ENCODE data around the gene ALDH1A3. TPM values are rescaled to one million over a fixed set of nuclear protein-coding genes. Genes with fewer than 3 reads are reported as not detected.

The ALDH1A3 gene
- total RNA-seq, 1 experiment from 2014 or later: 5,398 TPM

- intact Hi-C loops (cut with micrococcal nuclease): no loop called here
- POLR2A ChIA-PET (ENCODE audit: unreplicated experiment): no interaction called here
- no TSS peak for BruUV-seq (replicated peaks)
- H3K27me3 ChIP-seq (ENCODE audit: low read length): no peaks in the 10 kb centered on the region
- H3K27ac ChIP-seq (ENCODE audit: low read length): no peak overlapping the region
- no peaks in the 10 kb centered on the region for H3K79me2 ChIP-seq (ENCODE audit: low read length)
- no peaks in the 10 kb centered on the region for H3K36me3 ChIP-seq (ENCODE audit: low read depth, low read length)
- CTCF ChIA-PET: no interaction called here
- H2AFZ ChIP-seq (ENCODE audit: low read length): no peak overlapping the region
- H4K20me1 ChIP-seq (ENCODE audit: low read length): no peaks in the 10 kb centered on the region
- H3K9me2 ChIP-seq (replicated peaks; ENCODE audit: low read length): no peaks in the 10 kb centered on the region
- no peak overlapping the region for H3K4me2 ChIP-seq (ENCODE audit: low read length)
- no peak for DNase-seq
- no peaks in the 10 kb centered on the region for H3K9me3 ChIP-seq (ENCODE audit: low read length)
- H3K4me1 ChIP-seq (ENCODE audit: insufficient read depth, low read length): no peaks in the 10 kb centered on the region
- no peak overlapping the region for H3K4me3 ChIP-seq (ENCODE audit: low read length)
- TF ChIP-seq EZH2phosphoT487 (IDR thresholded peaks at IDR 0.05; ENCODE audit: borderline replicate concordance, low read length) (no peak), EZH2 (IDR thresholded peaks at IDR 0.05; ENCODE audit: low read length, unreplicated experiment) (no peak)
- TF ChIP-seq, protein P1, sequence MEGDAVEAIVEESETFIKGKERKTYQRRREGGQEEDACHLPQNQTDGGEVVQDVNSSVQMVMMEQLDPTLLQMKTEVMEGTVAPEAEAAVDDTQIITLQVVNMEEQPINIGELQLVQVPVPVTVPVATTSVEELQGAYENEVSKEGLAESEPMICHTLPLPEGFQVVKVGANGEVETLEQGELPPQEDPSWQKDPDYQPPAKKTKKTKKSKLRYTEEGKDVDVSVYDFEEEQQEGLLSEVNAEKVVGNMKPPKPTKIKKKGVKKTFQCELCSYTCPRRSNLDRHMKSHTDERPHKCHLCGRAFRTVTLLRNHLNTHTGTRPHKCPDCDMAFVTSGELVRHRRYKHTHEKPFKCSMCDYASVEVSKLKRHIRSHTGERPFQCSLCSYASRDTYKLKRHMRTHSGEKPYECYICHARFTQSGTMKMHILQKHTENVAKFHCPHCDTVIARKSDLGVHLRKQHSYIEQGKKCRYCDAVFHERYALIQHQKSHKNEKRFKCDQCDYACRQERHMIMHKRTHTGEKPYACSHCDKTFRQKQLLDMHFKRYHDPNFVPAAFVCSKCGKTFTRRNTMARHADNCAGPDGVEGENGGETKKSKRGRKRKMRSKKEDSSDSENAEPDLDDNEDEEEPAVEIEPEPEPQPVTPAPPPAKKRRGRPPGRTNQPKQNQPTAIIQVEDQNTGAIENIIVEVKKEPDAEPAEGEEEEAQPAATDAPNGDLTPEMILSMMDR (conservative IDR thresholded peaks at IDR 0.05; ENCODE audit: low read depth, low read length): no peak
- H3K9ac ChIP-seq (ENCODE audit: low read length): no peak overlapping the region
- H3F3A ChIP-seq (ENCODE audit: low read length, unreplicated experiment): no peaks in the 10 kb centered on the region
- ATAC-seq: no peak
Observed at GRCh38 chr15:100834731-100835130, 44.9 kb upstream of the ALDH1A3 start.

GRCh38 chr15:100835636-100836035, 44.0 kb upstream of the ALDH1A3 start:
- H3F3A ChIP-seq (ENCODE audit: low read length, unreplicated experiment): no peaks in the 10 kb centered on the region
- H3K4me2 ChIP-seq (ENCODE audit: low read length): no peak overlapping the region
- no peaks in the 10 kb centered on the region for H3K27me3 ChIP-seq (ENCODE audit: low read length)
- intact Hi-C loops (cut with micrococcal nuclease): no loop called here
- no peaks in the 10 kb centered on the region for H4K20me1 ChIP-seq (ENCODE audit: low read length)
- H3K9ac ChIP-seq (ENCODE audit: low read length): no peak overlapping the region
- no peaks in the 10 kb centered on the region for H3K36me3 ChIP-seq (ENCODE audit: low read depth, low read length)
- ATAC-seq: no peak
- no peaks in the 10 kb centered on the region for H3K4me1 ChIP-seq (ENCODE audit: insufficient read depth, low read length)
- no peaks in the 10 kb centered on the region for H3K79me2 ChIP-seq (ENCODE audit: low read length)
- CTCF ChIA-PET: no interaction called here
- no peak overlapping the region for H3K27ac ChIP-seq (ENCODE audit: low read length)
- H3K9me3 ChIP-seq (ENCODE audit: low read length): no peaks in the 10 kb centered on the region
- H3K9me2 ChIP-seq (replicated peaks; ENCODE audit: low read length): no peaks in the 10 kb centered on the region
- no peak for DNase-seq
- no TSS peak for BruUV-seq (replicated peaks)
- H3K4me3 ChIP-seq (ENCODE audit: low read length): no peak overlapping the region
- TF ChIP-seq EZH2 (IDR thresholded peaks at IDR 0.05; ENCODE audit: low read length, unreplicated experiment) (no peak), EZH2phosphoT487 (IDR thresholded peaks at IDR 0.05; ENCODE audit: borderline replicate concordance, low read length) (no peak)
- TF ChIP-seq, protein P1 (conservative IDR thresholded peaks at IDR 0.05; ENCODE audit: low read depth, low read length): no peak
- POLR2A ChIA-PET (ENCODE audit: unreplicated experiment): no interaction called here
- H2AFZ ChIP-seq (ENCODE audit: low read length): no peak overlapping the region

GRCh38 chr15:100836501-100836900, 43.1 kb upstream of the ALDH1A3 start:
- no peak overlapping the region for H3K4me2 ChIP-seq (ENCODE audit: low read length)
- ATAC-seq (no peak), DNase-seq (no peak)
- ChIA-PET POLR2A (ENCODE audit: unreplicated experiment) (no interaction called here), CTCF (no interaction called here)
- no peaks in the 10 kb centered on the region for H3K36me3 ChIP-seq (ENCODE audit: low read depth, low read length)
- peaks cover 3% of the 10 kb centered on the region; the same call in 1 of the 2 replicates for H3K4me1 ChIP-seq (ENCODE audit: insufficient read depth, low read length)
- H3K79me2 ChIP-seq (ENCODE audit: low read length): no peaks in the 10 kb centered on the region
- no peaks in the 10 kb centered on the region for H3K9me2 ChIP-seq (replicated peaks; ENCODE audit: low read length)
- no peak overlapping the region for H3K9ac ChIP-seq (ENCODE audit: low read length)
- H3K27me3 ChIP-seq (ENCODE audit: low read length): no peaks in the 10 kb centered on the region
- no TSS peak for BruUV-seq (replicated peaks)
- H2AFZ ChIP-seq (ENCODE audit: low read length): no peak overlapping the region
- H3F3A ChIP-seq (ENCODE audit: low read length, unreplicated experiment): no peaks in the 10 kb centered on the region
- no peak overlapping the region for H3K4me3 ChIP-seq (ENCODE audit: low read length)
- no peak overlapping the region for H3K27ac ChIP-seq (ENCODE audit: low read length)
- H4K20me1 ChIP-seq (ENCODE audit: low read length): no peaks in the 10 kb centered on the region
- TF ChIP-seq, protein P1 (conservative IDR thresholded peaks at IDR 0.05; ENCODE audit: low read depth, low read length): no peak
- TF ChIP-seq EZH2 (IDR thresholded peaks at IDR 0.05; ENCODE audit: low read length, unreplicated experiment) (no peak), EZH2phosphoT487 (IDR thresholded peaks at IDR 0.05; ENCODE audit: borderline replicate concordance, low read length) (no peak)
- intact Hi-C loops (cut with micrococcal nuclease): no loop called here
- no peaks in the 10 kb centered on the region for H3K9me3 ChIP-seq (ENCODE audit: low read length)

Measured in PC-3 (cell line).